ENCODE data around the gene SDHAF4.
"Not testable (repeated sequence)": the region's sequence is repeated elsewhere in the genome, so short reads cannot be mapped to it uniquely, and the experiment has no call there.

SDHAF4 gene

DNA sequence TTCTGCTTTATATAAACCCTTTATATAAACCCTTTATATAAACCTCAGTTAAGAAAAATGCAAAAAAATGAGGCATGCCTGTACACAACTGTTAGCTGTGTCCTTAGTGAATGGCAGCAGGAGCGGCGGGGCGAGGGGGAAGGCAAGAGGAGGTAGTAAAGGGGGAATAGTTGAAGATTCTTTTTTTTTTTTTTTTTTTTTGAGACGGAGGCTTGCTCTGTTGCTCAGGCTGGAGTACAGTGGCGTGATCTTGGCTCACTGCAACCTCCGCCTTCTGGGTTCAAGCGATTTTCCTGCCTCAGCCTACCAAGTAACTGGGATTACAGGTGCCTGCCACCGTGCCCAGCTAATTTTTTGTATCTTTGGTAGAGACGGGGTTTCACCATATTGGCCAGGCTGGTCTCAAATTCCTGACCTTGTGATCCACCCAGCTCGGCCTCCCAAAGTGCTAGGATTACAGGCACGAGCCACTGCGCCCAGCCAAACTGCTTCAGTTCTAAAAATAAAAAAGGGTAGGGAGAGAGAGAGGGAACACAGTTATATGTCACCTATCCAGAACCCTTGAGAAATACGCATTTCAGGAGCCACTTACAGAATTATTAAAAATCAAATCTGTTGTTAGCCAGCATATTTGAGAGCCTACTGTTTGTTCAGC, 14.3 kb upstream of the SDHAF4 start:
- not testable (repeated sequence) for H3K27me3 Mint-ChIP-seq, H3K36me3 Mint-ChIP-seq, H3K4me1 Mint-ChIP-seq, DNase-seq, H3K4me3 Mint-ChIP-seq, H3K9me3 Mint-ChIP-seq, H3K27ac Mint-ChIP-seq
- CTCF ChIA-PET = interaction anchor here (0.7 kb wide), 2 partner anchors 87 to 92 kb away, joined by 3 to 4 read pairs; no protein-coding TSS in a partner anchor

DNA sequence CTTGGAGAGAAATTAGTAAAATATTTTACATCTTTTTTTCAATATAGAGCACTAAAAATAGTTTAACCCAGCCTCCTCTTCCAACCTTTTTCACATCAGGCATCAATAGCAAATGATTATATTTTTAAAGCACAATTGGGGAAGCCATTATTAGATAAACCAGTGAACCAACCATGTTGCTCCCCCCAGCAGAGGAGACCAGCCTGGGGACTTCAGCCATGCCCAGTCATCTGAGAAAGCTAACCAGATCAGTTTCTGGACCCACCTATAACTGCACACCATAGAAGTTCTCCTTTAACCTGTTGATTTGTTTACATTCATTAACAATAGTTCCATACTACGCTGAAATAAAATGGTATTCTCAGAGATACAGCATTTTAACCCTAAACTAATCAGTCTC, 13.8 kb upstream of the SDHAF4 start:
- H3K27me3 Mint-ChIP-seq = no peaks in the 10 kb centered on the region
- no peaks in the 10 kb centered on the region for H3K9me3 Mint-ChIP-seq
- peaks cover 4% of the 10 kb centered on the region for H3K4me1 Mint-ChIP-seq
- CTCF ChIA-PET = interaction anchor here (0.7 kb wide), 1 partner anchor 91 kb away, joined by 3 read pairs; no protein-coding TSS in a partner anchor
- DNase-seq = no peak
- H3K4me3 Mint-ChIP-seq = no peak overlapping the region
- H3K27ac Mint-ChIP-seq = no peak overlapping the region
- no peaks in the 10 kb centered on the region for H3K36me3 Mint-ChIP-seq

DNA sequence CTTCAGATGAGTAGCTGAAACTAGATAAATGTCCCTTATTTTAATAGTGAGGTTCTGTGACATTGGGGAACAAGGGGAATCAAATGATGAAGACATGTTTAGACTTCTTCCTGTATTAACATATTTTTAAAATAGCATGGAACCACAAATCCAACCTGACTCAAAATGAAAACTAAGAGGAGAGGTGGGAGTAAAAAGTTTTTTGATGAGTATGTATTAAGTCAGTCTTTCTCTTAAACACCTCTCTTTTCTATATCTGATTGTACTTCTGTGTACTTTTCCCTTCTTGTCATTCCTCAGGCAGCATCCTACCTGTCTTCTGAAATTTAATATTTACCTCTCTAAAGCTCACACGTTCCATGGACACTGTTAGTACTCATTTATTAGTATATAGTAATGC, 8.7 kb upstream of the SDHAF4 start:
- H3K36me3 Mint-ChIP-seq = no peaks in the 10 kb centered on the region
- no peaks in the 10 kb centered on the region for H3K27me3 Mint-ChIP-seq
- CTCF ChIA-PET = interaction anchor here (1.0 to 1.3 kb wide), 7 partner anchors 9 to 326 kb away, joined by 3 to 4 read pairs (median 3); no protein-coding TSS in a partner anchor
- no peaks in the 10 kb centered on the region for H3K9me3 Mint-ChIP-seq
- no peak overlapping the region for H3K27ac Mint-ChIP-seq
- no peak overlapping the region for H3K4me3 Mint-ChIP-seq
- H3K4me1 Mint-ChIP-seq = peaks cover 9% of the 10 kb centered on the region
- no peak for DNase-seq

DNA sequence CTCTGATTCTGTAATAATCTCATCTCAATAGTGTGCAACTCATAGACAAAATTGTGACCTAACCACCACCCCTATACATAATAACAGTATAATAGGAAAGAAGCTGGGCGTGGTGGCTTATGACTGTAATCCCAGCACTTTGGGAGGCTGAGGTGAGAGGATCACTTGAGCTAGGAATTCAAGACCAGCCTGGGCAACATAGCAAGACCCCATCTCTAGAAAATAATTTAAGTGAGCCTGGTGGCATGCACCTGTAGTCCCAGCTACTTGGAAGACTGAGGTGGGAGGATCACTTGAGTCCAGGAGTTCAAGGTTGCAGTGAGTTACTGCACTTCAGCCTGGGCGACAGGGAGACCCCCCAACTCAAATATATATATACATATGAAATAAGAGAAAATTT, 4.3 kb upstream of the SDHAF4 start:
- H3K4me3 Mint-ChIP-seq, H3K36me3 Mint-ChIP-seq, H3K27ac Mint-ChIP-seq, H3K27me3 Mint-ChIP-seq, DNase-seq, H3K9me3 Mint-ChIP-seq, CTCF ChIA-PET: not testable (repeated sequence)
- peaks cover 19% of the 10 kb centered on the region for H3K4me1 Mint-ChIP-seq

DNA sequence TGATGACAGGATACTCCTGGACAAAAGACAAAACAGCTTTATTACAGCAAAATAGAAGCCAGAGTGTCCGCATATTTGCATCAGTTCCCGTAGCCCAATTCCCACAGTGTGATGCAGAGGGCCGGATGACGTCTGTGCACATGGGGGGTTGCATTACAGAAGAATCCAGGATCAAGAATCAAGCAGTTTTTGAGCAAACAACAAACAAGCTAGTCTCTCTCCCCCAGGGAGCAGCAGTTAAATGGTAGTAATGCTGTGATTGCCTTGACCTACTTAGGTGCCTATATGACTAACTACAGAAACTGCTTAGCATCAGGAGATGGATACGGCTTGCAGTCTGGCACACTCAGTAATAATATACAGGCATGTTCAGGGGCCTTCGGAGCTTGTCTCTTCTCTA, 3.2 kb upstream of the SDHAF4 start:
- no peaks in the 10 kb centered on the region for H3K9me3 Mint-ChIP-seq
- no peak overlapping the region for H3K4me3 Mint-ChIP-seq
- H3K27ac Mint-ChIP-seq = no peak overlapping the region
- DNase-seq = no peak
- H3K4me1 Mint-ChIP-seq = peaks cover 17% of the 10 kb centered on the region
- CTCF ChIA-PET = no interaction called here
- peaks cover 8% of the 10 kb centered on the region for H3K27me3 Mint-ChIP-seq
- peaks cover 2% of the 10 kb centered on the region for H3K36me3 Mint-ChIP-seq

DNA sequence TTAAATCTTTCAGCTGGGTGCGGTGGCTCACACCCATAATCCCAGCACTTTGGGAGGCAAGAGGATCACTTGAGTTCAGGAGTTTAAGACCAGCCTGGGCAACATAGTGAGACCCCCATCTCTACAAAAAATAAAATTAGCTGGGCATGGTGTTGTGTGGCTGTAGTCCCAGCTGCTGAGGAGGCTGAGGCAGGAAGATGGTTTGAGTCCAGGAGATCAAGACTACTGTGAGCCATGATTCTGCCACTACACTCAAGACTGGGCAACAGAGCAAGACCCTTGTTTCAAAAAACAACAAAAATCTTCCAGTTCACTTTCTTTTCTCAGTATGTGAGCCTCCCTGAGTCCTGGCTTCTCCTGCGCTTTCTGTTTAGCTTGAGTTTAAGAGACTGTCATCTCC, 7.9 kb downstream of the SDHAF4 start:
- peaks cover 6% of the 10 kb centered on the region for H3K4me1 Mint-ChIP-seq
- CTCF ChIA-PET = interaction anchor here (0.6 to 1.0 kb wide), 2 partner anchors 112 to 489 kb away, joined by 3 read pairs; no protein-coding TSS in a partner anchor
- no peak overlapping the region for H3K27ac Mint-ChIP-seq
- no peaks in the 10 kb centered on the region for H3K27me3 Mint-ChIP-seq
- peaks cover 2% of the 10 kb centered on the region for H3K9me3 Mint-ChIP-seq
- no peak overlapping the region for H3K4me3 Mint-ChIP-seq
- peaks cover 21% of the 10 kb centered on the region for H3K36me3 Mint-ChIP-seq
- no peak for DNase-seq

DNA sequence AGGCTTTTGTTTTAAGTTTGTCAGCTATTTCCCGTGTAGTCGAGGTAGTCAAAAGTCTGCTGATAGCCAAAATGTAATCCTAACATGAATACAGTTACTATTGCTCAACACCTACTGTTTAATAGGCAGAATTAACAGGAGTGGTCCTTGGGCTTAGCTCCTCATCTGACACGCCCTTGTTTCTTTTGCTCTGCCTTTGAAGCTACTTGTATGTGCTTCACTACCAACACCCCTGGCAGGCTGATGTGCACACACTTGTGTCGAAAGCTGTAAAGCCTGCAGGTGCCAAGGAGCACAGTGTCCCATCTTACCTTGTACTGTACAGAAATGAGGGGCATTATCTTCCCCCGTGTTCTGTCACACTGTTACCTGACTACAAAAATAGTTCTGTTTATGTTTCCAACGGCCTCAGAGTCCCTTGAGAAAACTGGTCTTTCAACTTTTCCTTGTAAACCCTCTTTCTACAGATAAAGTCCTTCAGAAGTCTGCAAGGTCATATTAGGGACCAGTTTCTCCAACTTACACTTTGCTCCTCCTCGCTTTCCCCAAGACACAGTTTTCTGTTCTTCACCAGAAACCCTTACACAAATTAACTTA, 9.3 kb downstream of the SDHAF4 start:
- Mint-ChIP-seq H3K36me3 (peaks cover 18% of the 10 kb centered on the region), H3K4me1 (peaks cover 3% of the 10 kb centered on the region), H3K9me3 (no peaks in the 10 kb centered on the region), H3K4me3 (no peak overlapping the region), H3K27me3 (no peaks in the 10 kb centered on the region), H3K27ac (no peak overlapping the region)
- CTCF ChIA-PET = no interaction called here
- no peak for DNase-seq

DNA sequence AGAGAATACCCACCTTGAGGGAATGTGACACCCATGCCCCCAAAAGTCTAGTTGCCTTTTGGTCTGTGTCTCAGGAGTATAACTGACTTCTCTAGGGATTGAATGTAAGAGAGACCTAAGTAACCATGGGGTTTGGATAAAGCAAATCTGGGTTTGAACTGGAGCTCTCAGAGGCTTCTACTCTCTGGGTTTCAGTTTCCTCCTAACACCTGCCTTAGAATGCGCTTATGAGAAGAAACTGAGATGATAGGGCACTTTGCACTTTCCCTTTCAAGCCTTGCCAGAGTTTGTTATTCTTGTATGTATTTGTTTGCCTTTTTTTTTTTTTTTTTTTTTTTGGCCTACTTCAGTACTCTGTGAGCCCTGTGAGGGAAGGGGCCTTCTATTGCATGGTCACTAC, 19.4 kb downstream of the SDHAF4 start:
- H3K9me3 Mint-ChIP-seq = no peaks in the 10 kb centered on the region
- H3K27ac Mint-ChIP-seq = no peak overlapping the region
- no peak overlapping the region for H3K4me3 Mint-ChIP-seq
- peaks cover 13% of the 10 kb centered on the region for H3K4me1 Mint-ChIP-seq
- no peak for DNase-seq
- CTCF ChIA-PET = interaction anchor here (0.6 to 0.7 kb wide), 2 partner anchors 9 to 65 kb away, joined by 3 read pairs; no protein-coding TSS in a partner anchor
- peaks cover 43% of the 10 kb centered on the region for H3K36me3 Mint-ChIP-seq
- H3K27me3 Mint-ChIP-seq = no peaks in the 10 kb centered on the region

DNA sequence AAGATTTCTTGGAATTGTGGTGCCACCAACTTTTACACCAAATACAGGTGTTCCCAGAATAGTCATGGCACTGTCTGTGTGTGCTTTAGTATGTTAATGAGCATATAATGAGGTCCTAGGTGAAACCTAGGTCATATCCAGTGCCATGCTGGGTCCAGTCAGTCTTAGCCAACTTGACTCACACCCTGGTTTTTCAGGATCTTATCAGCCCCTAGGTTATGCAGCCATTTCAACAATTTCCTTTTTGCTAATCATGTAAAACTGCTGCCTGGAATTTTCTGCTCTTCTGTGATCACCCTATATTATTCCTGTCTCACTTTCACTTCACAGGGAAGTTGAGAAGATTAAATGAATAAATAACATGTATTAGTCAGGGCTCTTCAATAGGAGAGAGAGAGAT, 23.7 kb downstream of the SDHAF4 start:
- Mint-ChIP-seq H3K27ac (no peak overlapping the region), H3K36me3 (peaks cover 21% of the 10 kb centered on the region), H3K27me3 (no peaks in the 10 kb centered on the region)

DNA sequence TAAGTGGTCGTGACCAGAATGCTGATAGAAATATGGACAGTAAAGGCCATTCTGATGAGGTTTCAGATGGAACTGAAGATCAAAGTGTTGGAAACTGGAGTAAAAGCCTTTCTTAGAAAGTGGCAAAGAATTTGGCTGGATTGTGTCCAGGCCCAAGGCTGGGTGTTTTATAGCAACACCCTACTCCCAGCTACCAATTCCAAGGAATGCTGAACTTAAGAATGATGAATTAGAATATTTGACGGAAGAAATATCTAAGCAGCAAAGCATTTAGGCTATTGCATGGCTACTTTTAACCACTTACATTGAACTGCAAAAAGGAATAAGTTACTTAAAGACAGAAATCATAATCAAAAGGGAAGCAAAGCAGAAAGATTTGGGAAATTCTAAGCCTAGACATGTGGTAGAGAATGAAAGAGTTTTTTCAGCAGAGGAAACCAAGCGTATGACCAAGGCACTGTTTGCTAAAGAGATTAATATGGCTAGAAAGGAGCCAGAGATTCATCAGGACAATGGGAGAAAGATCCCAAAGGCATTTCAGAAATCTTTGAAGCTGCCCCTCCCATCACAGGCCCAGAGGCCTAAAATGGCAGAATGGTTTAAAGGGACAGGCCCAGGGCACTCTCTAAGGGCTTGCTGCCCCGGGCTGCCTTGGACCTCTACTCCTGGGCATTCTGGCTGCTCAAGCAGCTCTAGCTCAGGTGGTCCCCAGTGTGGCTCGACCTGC, 25.8 kb downstream of the SDHAF4 start:
- Mint-ChIP-seq H3K4me3 (no peak overlapping the region), H3K27ac (no peak overlapping the region), H3K9me3 (peaks cover 6% of the 10 kb centered on the region), H3K36me3 (peaks cover 13% of the 10 kb centered on the region), H3K4me1 (no peaks in the 10 kb centered on the region), H3K27me3 (no peaks in the 10 kb centered on the region)
- DNase-seq = no peak
- CTCF ChIA-PET = no interaction called here

More for the DNA sequence above, 23.7 kb downstream of the SDHAF4 start:
- DNase-seq = no peak
- peaks cover 6% of the 10 kb centered on the region for H3K9me3 Mint-ChIP-seq
- no peak overlapping the region for H3K4me3 Mint-ChIP-seq
- CTCF ChIA-PET = no interaction called here
- peaks cover 11% of the 10 kb centered on the region for H3K4me1 Mint-ChIP-seq

DNA sequence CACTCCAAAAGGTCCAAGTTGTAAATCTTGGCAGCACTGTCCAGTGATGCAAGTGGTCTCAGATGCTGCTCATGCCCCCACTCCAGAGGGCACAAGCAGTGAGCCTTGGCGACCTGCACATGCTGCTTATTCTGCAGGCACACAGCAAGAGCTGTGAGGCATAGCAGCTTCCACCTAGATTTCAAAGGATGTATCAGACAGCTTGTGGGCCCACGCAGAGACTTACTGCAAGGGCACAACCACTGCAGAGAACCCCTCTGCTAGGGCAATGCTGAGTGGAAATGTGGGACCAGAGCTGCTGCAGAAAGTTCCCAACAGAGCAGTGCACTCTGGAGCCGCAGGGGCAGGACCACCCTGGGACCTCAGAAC, 26.4 kb downstream of the SDHAF4 start:
- CTCF ChIA-PET = no interaction called here
- Mint-ChIP-seq H3K27me3 (no peaks in the 10 kb centered on the region), H3K4me1 (no peaks in the 10 kb centered on the region), H3K9me3 (peaks cover 6% of the 10 kb centered on the region), H3K36me3 (peaks cover 12% of the 10 kb centered on the region), H3K4me3 (no peak overlapping the region), H3K27ac (no peak overlapping the region)
- no peak for DNase-seq

DNA sequence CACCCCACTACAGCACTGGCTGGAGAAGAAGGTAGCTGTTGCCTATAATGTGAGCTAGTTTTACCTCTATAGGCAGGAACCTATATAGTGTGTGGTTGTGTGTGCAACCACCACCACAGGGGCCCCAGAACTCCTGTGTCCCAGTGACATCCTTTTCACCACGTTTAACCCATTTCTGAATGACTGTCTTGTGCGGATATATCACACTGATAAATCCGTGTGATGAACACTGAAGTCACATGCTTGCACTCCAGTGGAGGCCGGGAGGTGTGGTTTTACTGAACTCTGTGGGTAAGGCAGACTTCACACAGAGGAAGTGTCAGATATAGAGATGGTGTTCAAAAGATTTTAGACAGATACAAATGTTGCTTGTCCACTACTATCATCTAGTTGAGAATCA, 32.5 kb downstream of the SDHAF4 start:
- peak; percentile 35 for DNase-seq
- H3K27ac Mint-ChIP-seq = no peak overlapping the region
- peaks cover 7% of the 10 kb centered on the region for H3K4me1 Mint-ChIP-seq
- peaks cover 11% of the 10 kb centered on the region for H3K36me3 Mint-ChIP-seq
- no peaks in the 10 kb centered on the region for H3K27me3 Mint-ChIP-seq
- no peak overlapping the region for H3K4me3 Mint-ChIP-seq
- CTCF ChIA-PET = no interaction called here
- peaks cover 10% of the 10 kb centered on the region for H3K9me3 Mint-ChIP-seq

DNA sequence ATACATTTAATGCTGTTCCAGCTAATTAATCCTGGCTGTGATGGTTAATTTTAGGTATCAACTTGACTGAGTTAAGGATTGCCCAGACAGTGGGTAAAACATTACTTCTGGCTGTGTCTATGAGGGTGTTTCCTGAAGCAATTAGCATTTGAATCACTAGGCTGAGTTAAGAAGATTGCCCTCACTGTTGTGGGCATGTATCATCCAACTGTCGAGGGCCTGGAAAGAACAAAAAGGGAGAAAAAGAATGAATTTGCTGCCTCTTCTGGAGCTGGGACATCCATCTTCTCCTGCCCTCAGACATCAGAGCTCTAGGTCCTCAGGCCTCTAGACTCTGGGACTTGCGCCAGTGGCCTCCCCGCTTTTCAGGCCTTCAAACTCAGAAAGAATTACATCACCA, 34.3 kb downstream of the SDHAF4 start:
- peaks cover 15% of the 10 kb centered on the region for H3K9me3 Mint-ChIP-seq
- CTCF ChIA-PET = no interaction called here

DNA sequence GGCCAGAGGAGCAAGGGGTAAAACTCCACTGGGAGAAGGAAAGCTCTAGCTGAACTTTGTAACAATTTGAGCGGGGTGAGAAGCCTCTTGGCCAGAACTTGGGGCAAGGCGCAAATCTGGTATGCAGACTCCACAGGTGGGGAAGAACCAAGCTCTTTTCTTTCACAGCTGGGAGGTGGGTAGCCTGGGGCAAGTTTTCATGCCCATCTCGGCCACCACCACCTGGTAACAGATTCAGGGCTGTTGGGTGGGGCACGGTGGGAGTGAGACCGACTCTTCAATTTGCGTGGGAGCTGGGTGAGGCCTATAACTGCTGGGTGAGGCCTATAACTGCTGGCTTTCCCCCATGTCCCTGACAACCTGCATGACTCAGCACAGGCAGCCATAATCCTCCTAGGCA, 37.5 kb downstream of the SDHAF4 start:
- CTCF ChIA-PET = no interaction called here
- Mint-ChIP-seq H3K4me3 (no peak overlapping the region), H3K27me3 (peaks cover 4% of the 10 kb centered on the region), H3K4me1 (peaks cover 40% of the 10 kb centered on the region), H3K27ac (peak overlapping the region; percentile 53), H3K36me3 (peaks cover 27% of the 10 kb centered on the region), H3K9me3 (peaks cover 21% of the 10 kb centered on the region)
- no peak for DNase-seq

More for the DNA sequence above, 34.3 kb downstream of the SDHAF4 start:
- Mint-ChIP-seq H3K27me3 (no peaks in the 10 kb centered on the region), H3K4me1 (peaks cover 15% of the 10 kb centered on the region), H3K4me3 (no peak overlapping the region), H3K36me3 (peaks cover 17% of the 10 kb centered on the region), H3K27ac (no peak overlapping the region)
- DNase-seq = no peak

DNA sequence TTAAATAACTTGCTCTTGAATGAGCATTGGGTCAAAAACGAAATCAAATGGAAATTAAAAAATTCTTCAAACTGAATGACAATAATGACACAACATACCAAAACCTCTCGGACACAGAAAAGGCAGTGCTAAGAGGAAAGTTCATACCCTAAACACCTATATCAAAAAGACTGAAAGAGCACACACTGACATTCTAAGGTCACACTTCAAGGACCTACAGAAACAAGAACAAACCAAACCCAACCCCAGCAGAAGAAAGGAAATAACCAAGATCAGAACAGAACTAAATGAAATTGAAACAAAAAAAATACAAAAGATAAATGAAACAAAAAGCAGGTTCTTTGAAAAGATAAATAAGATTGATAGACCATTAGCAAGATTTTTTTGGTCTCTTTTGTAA, 40.6 kb downstream of the SDHAF4 start:
- Mint-ChIP-seq H3K27ac (peak overlapping the region; percentile 77), H3K36me3 (peaks cover 27% of the 10 kb centered on the region)

More for the DNA sequence above, 40.6 kb downstream of the SDHAF4 start:
- Mint-ChIP-seq H3K4me3 (peak overlapping the region; percentile 7), H3K9me3 (peaks cover 21% of the 10 kb centered on the region), H3K27me3 (peaks cover 25% of the 10 kb centered on the region), H3K4me1 (peaks cover 38% of the 10 kb centered on the region)
- CTCF ChIA-PET, DNase-seq: not testable (repeated sequence)

All from activated naive CD4-positive, alpha-beta T cell treated with anti-CD3 and anti-CD28 coated beads, Interleukin-2, amount 10 ng/mL, durations not matched to agents 7 days and 5 days (primary cell).